Karpas-422 (cell line): ENCODE results near the gene MYG1. TPM values are rescaled to one million over a fixed set of nuclear protein-coding genes. Genes with fewer than 3 reads are reported as not detected.

Source experiments
- DNase-seq: peaks from one replicate; pipeline ENCODE4 v3.0.0-alpha.2; 2015
- H2AFZ ChIP-seq: fragments of 200-600 bp; sonication (generic); 2 replicates; pipeline ENCODE4 v1.6.1; 2014; ENCODE audit warnings: antibody characterized with exemption, low read length, mixed read lengths
- H3K27ac ChIP-seq: fragments of 200-600 bp; sonication (generic); 2 replicates; pipeline ENCODE4 v1.5.1; 2014; ENCODE audit warnings: mild to moderate bottlenecking, low read length, moderate library complexity
- H3K27me3 ChIP-seq: fragments of 200-600 bp; sonication (generic); 2 replicates; pipeline ENCODE4 v1.6.1; 2014; ENCODE audit warnings: low read length, mixed read lengths
- H3K36me3 ChIP-seq: fragments of 200-600 bp; sonication (generic); 2 replicates; pipeline ENCODE4 v1.6.1; 2014; ENCODE audit warnings: low read length, mixed read lengths; ENCODE audit not compliant: insufficient read depth
- H3K4me1 ChIP-seq: fragments of 200-600 bp; sonication (generic); 2 replicates; pipeline ENCODE4 v1.6.1; 2014; ENCODE audit warnings: mild to moderate bottlenecking, low read length, mixed read lengths
- H3K4me2 ChIP-seq: fragments of 200-600 bp; sonication (generic); 2 replicates; pipeline ENCODE4 v1.6.1; 2014; ENCODE audit warnings: low read length, low read depth, mild to moderate bottlenecking; ENCODE audit not compliant: poor library complexity, severe bottlenecking
- H3K4me3 ChIP-seq: fragments of 200-600 bp; sonication (generic); 2 replicates; pipeline ENCODE4 v1.5.1; 2014; ENCODE audit warnings: mild to moderate bottlenecking, antibody characterized with exemption, low read length, mixed read lengths
- H3K79me2 ChIP-seq: fragments of 200-600 bp; sonication (generic); 2 replicates; pipeline ENCODE4 v1.6.1; 2014; ENCODE audit warnings: mild to moderate bottlenecking, low read length, mixed read lengths
- H3K9ac ChIP-seq: fragments of 200-600 bp; sonication (generic); 2 replicates; pipeline ENCODE4 v1.6.0; 2014; ENCODE audit warnings: low read length
- H3K9me2 ChIP-seq: fragments of 200-600 bp; sonication (generic), shearing (Covaris generic); replicated peaks from 2 replicates; pipeline ENCODE4 v1.6.0; 2014; ENCODE audit warnings: mild to moderate bottlenecking, low read length, moderate library complexity; ENCODE audit not compliant: insufficient read depth
- H3K9me3 ChIP-seq: fragments of 300-700, 200-600 bp; sonication (generic); 2 replicates; pipeline ENCODE4 v1.6.1; 2014; ENCODE audit warnings: low read length, mixed read lengths
- H4K20me1 ChIP-seq: fragments of 200-600 bp; sonication (generic); 2 replicates; pipeline ENCODE4 v1.6.1; 2014; ENCODE audit warnings: mild to moderate bottlenecking, antibody characterized with exemption, low read length, low read depth; ENCODE audit not compliant: insufficient read depth
- total RNA-seq: library from RNA; depleted of rRNA; stranded (reverse); fragments of >200 nt; shearing (Covaris generic); gene quantifications from 2 replicates; pipeline ENCODE4 v1.2.3, GENCODE V29; 2014; ENCODE audit warnings: low replicate concordance

MYG1 gene
- total RNA-seq, 1 experiment from 2014 or later, result 67.1 TPM

- Histone ChIP-seq H3K9me2 (no peaks in the 10 kb centered on the region), H3K27me3 (no peaks in the 10 kb centered on the region), H3K4me3 (peak overlapping the region; percentile 72; the same call in 1 of the 2 replicates), H2AFZ (peak overlapping the region; percentile 57; the same call in 1 of the 2 replicates), H3K9ac (peak overlapping the region; percentile 72), H3K9me3 (no peaks in the 10 kb centered on the region), H3K27ac (no peak overlapping the region), H3K36me3 (no peaks in the 10 kb centered on the region), H3K79me2 (no peaks in the 10 kb centered on the region), H3K4me2 (peak overlapping the region; percentile 93), H3K4me1 (peaks cover 12% of the 10 kb centered on the region), H4K20me1 (no peaks in the 10 kb centered on the region)
- DNase-seq, result no peak
Observed at GRCh38 chr12:53344487-53344823, 45.0 kb downstream of the MYG1 start.

- Histone ChIP-seq H3K4me3 (peak overlapping the region; percentile 72), H3K9me2 (no peaks in the 10 kb centered on the region), H4K20me1 (no peaks in the 10 kb centered on the region), H3K27ac (no peak overlapping the region), H3K4me1 (peaks cover 12% of the 10 kb centered on the region), H3K36me3 (no peaks in the 10 kb centered on the region), H3K9me3 (no peaks in the 10 kb centered on the region), H3K27me3 (no peaks in the 10 kb centered on the region), H3K4me2 (peak overlapping the region; percentile 93), H3K79me2 (no peaks in the 10 kb centered on the region), H3K9ac (peak overlapping the region; percentile 72), H2AFZ (peak overlapping the region; percentile 100)
- DNase-seq, result peak; percentile 89
Observed at GRCh38 chr12:53344824-53345485, 45.5 kb downstream of the MYG1 start.

GRCh38 chr12:53345486-53346188 lies 46.1 kb downstream of the MYG1 start:
- Histone ChIP-seq H3K4me2 (peak overlapping the region; percentile 93), H3K27me3 (no peaks in the 10 kb centered on the region), H3K79me2 (no peaks in the 10 kb centered on the region), H3K9me3 (no peaks in the 10 kb centered on the region), H3K4me3 (peak overlapping the region; percentile 72; the same call in 1 of the 2 replicates), H3K27ac (no peak overlapping the region), H3K36me3 (no peaks in the 10 kb centered on the region), H4K20me1 (no peaks in the 10 kb centered on the region), H3K4me1 (peaks cover 12% of the 10 kb centered on the region), H3K9ac (no peak overlapping the region), H2AFZ (peak overlapping the region; percentile 100; the same call in 1 of the 2 replicates), H3K9me2 (no peaks in the 10 kb centered on the region)
- DNase-seq, result no peak

- Histone ChIP-seq H3K27ac (no peak overlapping the region), H3K9ac (no peak overlapping the region), H3K36me3 (no peaks in the 10 kb centered on the region), H3K4me3 (no peak overlapping the region), H2AFZ (no peak overlapping the region), H3K4me2 (no peak overlapping the region), H3K9me3 (no peaks in the 10 kb centered on the region), H3K9me2 (no peaks in the 10 kb centered on the region), H3K79me2 (no peaks in the 10 kb centered on the region), H3K27me3 (no peaks in the 10 kb centered on the region), H4K20me1 (no peaks in the 10 kb centered on the region), H3K4me1 (peaks cover 12% of the 10 kb centered on the region)
- DNase-seq, result no peak
Observed at GRCh38 chr12:53346491-53346890, 47.0 kb downstream of the MYG1 start.

- H2AFZ ChIP-seq, result no peak overlapping the region
- H3K9me3 ChIP-seq, result no peaks in the 10 kb centered on the region
- no peaks in the 10 kb centered on the region for H4K20me1 ChIP-seq
- no peaks in the 10 kb centered on the region for H3K79me2 ChIP-seq
- H3K36me3 ChIP-seq, result no peaks in the 10 kb centered on the region
- no peak overlapping the region for H3K9ac ChIP-seq
- DNase-seq, result no peak
- H3K9me2 ChIP-seq, result no peaks in the 10 kb centered on the region
- peaks cover 12% of the 10 kb centered on the region for H3K4me1 ChIP-seq
- no peak overlapping the region for H3K4me3 ChIP-seq
- H3K4me2 ChIP-seq, result no peak overlapping the region
- H3K27me3 ChIP-seq, result no peaks in the 10 kb centered on the region
- H3K27ac ChIP-seq, result no peak overlapping the region
Observed at GRCh38 chr12:53347905-53348304, 48.4 kb downstream of the MYG1 start.

- H3K9me2 ChIP-seq, result no peaks in the 10 kb centered on the region
- H3K9ac ChIP-seq, result no peak overlapping the region
- no peak overlapping the region for H3K4me3 ChIP-seq
- no peaks in the 10 kb centered on the region for H3K36me3 ChIP-seq
- no peaks in the 10 kb centered on the region for H3K79me2 ChIP-seq
- H3K27me3 ChIP-seq, result no peaks in the 10 kb centered on the region
- peak; percentile 95 for DNase-seq
- H3K4me1 ChIP-seq, result no peaks in the 10 kb centered on the region; the same call in 1 of the 2 replicates
- no peak overlapping the region for H3K27ac ChIP-seq
- H4K20me1 ChIP-seq, result no peaks in the 10 kb centered on the region
- no peak overlapping the region for H3K4me2 ChIP-seq
- H2AFZ ChIP-seq, result peak overlapping the region; percentile 59
- H3K9me3 ChIP-seq, result no peaks in the 10 kb centered on the region
Observed at GRCh38 chr12:53352331-53353256, 53.1 kb downstream of the MYG1 start.

GRCh38 chr12:53353257-53353655 lies 53.8 kb downstream of the MYG1 start:
- Histone ChIP-seq H3K27me3 (no peaks in the 10 kb centered on the region), H3K9me3 (no peaks in the 10 kb centered on the region), H3K36me3 (no peaks in the 10 kb centered on the region), H3K27ac (no peak overlapping the region), H3K9ac (no peak overlapping the region), H3K79me2 (no peaks in the 10 kb centered on the region), H2AFZ (peak overlapping the region; percentile 59), H3K4me1 (no peaks in the 10 kb centered on the region; the same call in 1 of the 2 replicates), H3K4me3 (no peak overlapping the region), H3K4me2 (no peak overlapping the region), H3K9me2 (no peaks in the 10 kb centered on the region), H4K20me1 (no peaks in the 10 kb centered on the region)
- DNase-seq, result no peak

GRCh38 chr12:53355121-53355520 lies 55.6 kb downstream of the MYG1 start:
- Histone ChIP-seq H3K27me3 (no peaks in the 10 kb centered on the region), H3K4me1 (no peaks in the 10 kb centered on the region; the same call in 1 of the 2 replicates), H3K27ac (no peak overlapping the region), H2AFZ (no peak overlapping the region), H3K4me3 (no peak overlapping the region), H4K20me1 (no peaks in the 10 kb centered on the region), H3K9ac (no peak overlapping the region), H3K79me2 (no peaks in the 10 kb centered on the region), H3K4me2 (no peak overlapping the region), H3K9me2 (no peaks in the 10 kb centered on the region), H3K36me3 (no peaks in the 10 kb centered on the region), H3K9me3 (no peaks in the 10 kb centered on the region)
- DNase-seq, result no peak
